Right ventricle myocardium inferior (tissue), 1 donor: Measurements from ENCODE around the gene ASXL1. TPM values are rescaled to one million over a fixed set of nuclear protein-coding genes. Genes with fewer than 3 reads are reported as not detected.
"Not testable (repeated sequence)": the region's sequence is repeated elsewhere in the genome, so short reads cannot be mapped to it uniquely, and the experiment has no call there.

Experiments
- ATAC-seq: fragments of 200-7000 bp; cut with Tn5 transposase; one replicate; pipeline ENCODE4 v1.9.1; 2020; ENCODE audit warnings: mild to moderate bottlenecking, moderate library complexity
- DNase-seq: peaks from one replicate; pipeline ENCODE4 v3.0.0; 2021; ENCODE audit errors: missing footprints
- intact Hi-C: fragments of 100-400 bp; cut with DNase I; formaldehyde crosslinking; loops from one replicate; pipeline ENCODE4 v1.11.0; 2022
- long read RNA-seq: library from polyadenylated mRNA; unstranded; transcript quantifications from one replicate; pipeline ENCODE4 v2.0.0, GENCODE V29; 2021
- total RNA-seq: library from RNA; stranded (reverse); fragmentation: NEBNext Ultra II Directional; extraction: Animal tissue kit (Norgen Biotek cat#: 25700); gene quantifications from one replicate; pipeline ENCODE4 v1.2.1, GENCODE V29; 2021
- donor health status: DM: no; HTN: yes; CAD: no; lungs with severe emphysema.

ASXL1 gene
- 23.1 TPM for total RNA-seq
- long read RNA-seq, partial matches to known transcripts, result 8 of 8 reads
- long read RNA-seq, other reads (novel, unspliced or antisense), result 0 of 8 reads

DNA sequence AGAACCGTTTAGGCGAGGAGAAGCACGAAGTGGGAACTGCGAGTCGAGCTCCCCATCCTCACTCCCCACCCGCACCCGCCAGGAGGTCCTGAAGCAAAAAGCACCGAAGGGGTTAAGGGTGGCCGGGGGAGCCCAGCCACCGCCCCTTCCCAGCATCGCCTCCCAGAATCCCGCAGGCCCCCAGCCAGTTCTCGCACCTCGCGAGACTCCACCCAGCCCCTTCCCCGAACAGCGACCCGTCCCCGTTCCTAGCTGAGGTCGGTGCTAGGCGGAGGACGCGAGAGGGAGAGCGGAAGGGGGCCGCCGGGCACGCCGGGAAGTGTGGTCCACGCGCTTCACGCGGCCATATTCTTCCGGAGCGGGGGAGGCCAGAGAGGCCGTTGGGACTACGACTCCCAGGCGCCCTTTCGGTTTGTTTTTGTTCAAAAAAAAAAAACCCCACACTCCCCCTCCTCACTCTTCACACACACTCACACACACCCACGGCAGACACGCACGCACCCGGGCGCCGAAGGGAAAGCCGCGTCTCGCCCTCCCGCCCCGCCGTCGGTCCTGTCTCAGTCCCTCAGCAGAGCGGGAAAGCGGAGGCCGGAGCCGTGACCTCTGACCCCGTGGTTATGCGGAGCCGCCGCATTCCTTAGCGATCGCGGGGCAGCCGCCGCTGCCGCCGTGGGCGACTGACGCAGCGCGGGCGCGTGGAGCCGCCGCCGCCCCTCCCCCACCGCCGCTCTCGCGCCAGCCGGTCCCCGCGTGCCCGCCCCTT, at the start of gene ASXL1:
Gene ASXL1 (plus strand): TSS at position 463 of the 763 bp plus-strand sequence. CDS start 445 bp downstream, outside the sequence.
- DNase-seq, result peak; percentile 99
- intact Hi-C loops, result loop anchor here (2.0 to 5.0 kb wide), 4 partner anchors 23 to 151 kb away; partner anchors contain the start of genes PLAGL2 and POFUT1
- ATAC-seq, result peak; percentile 97

DNA sequence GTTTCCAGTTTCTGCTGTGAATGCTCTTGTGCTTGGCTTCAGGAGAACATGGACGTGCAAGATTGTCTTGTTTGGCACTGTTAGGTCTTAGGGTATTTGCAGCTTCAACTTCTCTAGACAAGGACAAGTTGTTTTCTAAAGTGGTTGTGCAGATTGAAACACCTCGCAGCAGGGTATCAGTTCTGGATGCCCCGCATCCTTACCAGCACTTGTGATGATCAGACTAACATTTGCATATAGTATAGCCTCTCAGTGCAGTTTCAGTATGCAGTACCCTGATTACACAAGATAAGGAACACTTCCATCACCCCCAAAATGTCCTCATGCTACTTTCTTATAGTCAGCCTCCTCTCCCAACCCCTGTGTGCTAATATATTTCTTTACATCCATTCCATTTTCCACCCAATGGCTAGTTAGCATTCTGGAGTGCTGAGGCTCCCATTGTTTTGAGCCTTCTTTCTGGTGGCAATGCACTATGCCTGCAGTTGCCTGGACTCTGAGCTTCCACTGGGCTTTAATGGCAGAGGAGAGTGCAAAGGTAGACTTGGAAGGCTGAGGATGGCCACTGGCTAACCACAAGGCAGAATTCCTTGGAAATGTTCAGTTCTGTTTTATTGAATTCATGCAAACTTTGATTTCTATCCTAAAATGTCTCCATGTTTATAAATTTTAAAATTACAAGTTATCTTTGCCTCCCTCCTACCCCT, 45.3 kb upstream of the ASXL1 start:
- DNase-seq, result no peak
- no peak for ATAC-seq
- intact Hi-C loops, result no loop called here

DNA sequence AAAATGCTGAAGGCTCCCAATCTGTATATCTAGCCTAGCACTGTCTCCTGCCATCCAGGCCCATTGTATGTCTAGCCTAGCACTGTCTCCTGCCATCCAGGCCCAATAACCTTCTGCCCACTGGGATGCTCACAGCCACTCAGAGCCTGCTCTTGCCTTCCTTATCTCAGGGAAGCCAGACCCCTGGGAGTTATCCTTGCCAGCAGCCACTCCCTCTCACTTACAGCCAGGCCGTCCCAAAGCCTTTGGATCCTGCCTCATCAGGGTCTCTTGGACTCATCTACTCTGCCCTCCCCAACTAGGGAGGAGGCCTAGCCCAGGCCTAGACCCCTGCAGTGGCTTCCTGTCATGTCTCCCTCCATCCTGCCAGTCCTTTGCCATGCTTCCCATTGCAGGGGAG, 43.4 kb upstream of the ASXL1 start:
- intact Hi-C loops, result no loop called here
- ATAC-seq (no peak), DNase-seq (no peak)

DNA sequence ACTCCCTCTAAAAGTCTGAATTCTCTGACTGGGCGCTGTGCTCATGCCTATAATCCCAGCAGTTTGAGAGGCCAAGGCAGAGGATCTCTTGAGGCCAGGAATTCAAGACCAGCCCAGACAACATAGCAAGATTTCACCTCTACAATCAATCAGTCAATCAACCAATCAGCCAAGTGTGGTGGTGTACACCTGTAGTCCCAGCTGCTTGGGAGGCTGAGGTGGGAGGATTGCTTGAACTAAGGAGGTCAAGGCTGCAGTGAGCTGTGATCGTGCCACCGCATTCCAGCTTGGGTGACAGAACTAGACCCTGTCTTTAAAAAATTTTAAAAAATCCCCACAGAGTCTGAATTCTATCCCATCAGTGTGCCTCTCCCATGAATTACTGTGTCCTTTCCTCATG, 42.7 kb upstream of the ASXL1 start:
- intact Hi-C loops, result no loop called here
- DNase-seq (no peak), ATAC-seq (no peak)

DNA sequence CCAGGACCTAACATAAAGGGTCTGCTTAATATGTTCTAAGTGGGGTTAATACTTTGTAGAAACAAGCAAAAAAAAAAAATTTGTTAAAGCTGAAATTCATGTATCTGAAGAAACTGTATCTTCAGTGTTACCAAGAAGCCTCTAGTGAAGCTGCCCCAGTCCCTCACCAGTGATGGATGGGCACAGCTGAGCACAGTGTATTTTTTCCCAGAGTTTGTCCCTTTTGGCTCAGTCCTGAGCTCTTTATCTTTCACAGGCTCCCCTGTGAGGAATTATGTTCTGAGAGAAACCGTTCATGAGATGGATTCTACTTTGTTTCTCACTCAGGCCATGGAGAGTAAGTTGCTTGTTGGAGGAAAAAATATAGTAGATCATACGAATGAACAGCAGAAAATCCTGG, 42.2 kb upstream of the ASXL1 start:
- DNase-seq, result no peak
- intact Hi-C loops, result no loop called here
- no peak for ATAC-seq

DNA sequence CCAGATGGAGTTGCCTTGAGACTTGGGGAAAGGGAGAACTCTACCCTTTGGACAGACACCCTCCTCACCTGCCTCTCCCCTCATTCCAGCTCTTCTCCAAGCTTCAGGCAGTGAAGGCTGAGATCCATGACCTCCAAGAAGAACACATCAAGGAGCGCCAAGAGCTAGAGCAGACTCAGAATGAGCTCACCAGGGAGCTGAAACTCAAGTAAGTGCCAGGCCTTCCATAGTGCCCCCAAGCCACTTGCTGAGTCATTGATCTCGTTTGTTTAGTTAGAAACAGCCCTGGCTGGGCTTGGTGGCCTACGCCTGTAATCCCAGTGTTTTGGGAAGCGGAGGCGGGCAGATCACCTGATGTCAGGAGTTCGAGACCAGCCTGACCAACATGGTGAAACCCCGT, 41.5 kb upstream of the ASXL1 start:
- intact Hi-C loops, result no loop called here
- DNase-seq (no peak), ATAC-seq (no peak)

DNA sequence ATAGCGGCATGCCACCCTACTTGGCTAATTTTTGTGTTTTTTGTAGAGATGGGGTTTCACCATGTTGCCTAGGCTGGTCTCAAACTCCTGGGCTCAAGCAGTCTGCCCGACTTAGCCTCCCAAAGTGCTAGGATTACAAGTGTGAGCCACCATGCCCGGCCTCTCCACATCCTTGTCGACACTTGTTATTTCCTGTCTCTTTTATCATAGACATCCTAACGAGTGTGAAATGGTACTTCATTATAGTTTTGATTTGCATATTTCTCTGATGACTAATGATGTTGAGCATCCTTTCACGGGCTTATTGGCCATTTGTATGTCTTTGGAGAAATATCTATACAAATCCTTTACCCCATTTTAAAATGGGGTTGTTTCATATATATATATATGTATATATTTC, 39.0 kb upstream of the ASXL1 start:
- DNase-seq, result no peak
- ATAC-seq, result no peak
- intact Hi-C loops, result no loop called here

DNA sequence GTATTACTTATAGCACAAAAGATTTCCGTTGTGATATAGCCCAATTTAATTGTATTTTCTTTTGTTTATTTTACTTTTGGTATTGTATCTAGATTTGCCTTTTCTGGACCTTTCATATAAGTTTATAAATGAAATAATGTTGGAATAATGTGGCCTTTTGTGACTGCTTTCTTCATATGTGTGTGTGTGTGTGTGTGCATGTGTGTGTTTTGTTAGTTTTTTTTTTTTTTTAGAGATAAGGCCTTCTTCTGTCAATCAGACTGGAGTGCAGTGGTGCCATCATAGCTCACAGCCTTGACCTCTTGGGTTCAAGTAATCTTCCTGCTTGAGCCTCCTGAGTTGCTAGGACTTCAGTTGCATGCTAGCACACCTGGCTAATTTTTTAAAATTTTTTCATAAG, 37.8 kb upstream of the ASXL1 start:
- ATAC-seq (no peak), DNase-seq (no peak)
- intact Hi-C loops, result no loop called here

DNA sequence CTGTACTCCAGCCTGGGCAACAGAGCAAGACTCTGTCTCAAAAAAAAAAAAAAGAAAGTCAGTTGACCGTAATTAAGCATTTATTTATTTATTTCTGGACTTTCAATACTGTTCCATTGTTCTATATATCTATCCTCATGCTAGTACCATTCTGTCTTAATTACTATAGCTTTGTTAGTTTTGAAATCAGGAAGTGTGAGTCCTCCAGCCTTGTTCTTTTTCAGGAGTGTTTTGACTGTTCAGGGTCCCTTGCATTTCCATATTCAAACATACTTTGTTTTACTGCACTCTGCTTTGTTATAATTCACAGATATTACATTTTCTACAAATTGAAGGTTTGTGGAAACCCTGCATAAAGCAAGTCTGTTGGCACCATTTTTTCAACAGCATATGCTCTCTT, 36.7 kb upstream of the ASXL1 start:
- DNase-seq (no peak), ATAC-seq (no peak)
- intact Hi-C loops, result no loop called here

DNA sequence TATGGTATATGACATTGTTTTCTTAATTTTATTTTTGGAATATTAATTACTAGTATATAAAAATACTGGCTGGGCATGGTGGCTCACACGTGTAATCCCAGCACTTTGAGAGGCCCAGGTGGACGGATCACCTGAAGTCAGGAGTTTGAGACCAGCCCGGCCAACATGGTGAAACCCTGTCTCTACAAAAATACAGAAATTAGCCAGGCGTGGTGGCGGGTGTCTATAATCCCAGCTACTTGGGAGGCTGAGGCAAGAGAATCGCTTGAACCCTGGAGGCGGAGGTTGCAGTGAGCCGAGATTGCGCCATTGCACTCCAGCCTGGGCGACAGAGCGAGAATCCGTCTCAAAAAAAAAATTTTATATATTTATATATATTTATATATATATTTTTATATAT, 35.9 kb upstream of the ASXL1 start:
- intact Hi-C loops, ATAC-seq, DNase-seq: not testable (repeated sequence)

DNA sequence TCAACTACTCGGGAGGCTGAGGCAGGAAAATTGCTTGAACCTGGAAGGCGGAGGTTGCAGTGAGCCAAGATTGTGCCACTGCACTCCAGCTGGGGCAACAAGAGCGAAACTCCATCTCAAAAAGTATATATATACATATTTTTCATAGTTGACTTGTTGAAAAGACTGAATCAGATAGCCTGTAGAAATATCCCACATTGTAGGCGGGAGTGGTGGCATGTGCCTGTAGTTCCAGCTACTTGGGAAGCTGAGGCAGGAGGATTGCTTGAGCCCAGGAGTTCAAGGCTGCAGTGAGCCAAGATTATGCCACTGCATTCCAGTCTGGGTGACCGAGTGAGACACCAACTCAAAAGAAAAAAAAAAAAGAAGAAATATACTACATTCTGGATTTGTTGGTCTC, 34.4 kb upstream of the ASXL1 start:
- intact Hi-C loops, ATAC-seq, DNase-seq: not testable (repeated sequence)

DNA sequence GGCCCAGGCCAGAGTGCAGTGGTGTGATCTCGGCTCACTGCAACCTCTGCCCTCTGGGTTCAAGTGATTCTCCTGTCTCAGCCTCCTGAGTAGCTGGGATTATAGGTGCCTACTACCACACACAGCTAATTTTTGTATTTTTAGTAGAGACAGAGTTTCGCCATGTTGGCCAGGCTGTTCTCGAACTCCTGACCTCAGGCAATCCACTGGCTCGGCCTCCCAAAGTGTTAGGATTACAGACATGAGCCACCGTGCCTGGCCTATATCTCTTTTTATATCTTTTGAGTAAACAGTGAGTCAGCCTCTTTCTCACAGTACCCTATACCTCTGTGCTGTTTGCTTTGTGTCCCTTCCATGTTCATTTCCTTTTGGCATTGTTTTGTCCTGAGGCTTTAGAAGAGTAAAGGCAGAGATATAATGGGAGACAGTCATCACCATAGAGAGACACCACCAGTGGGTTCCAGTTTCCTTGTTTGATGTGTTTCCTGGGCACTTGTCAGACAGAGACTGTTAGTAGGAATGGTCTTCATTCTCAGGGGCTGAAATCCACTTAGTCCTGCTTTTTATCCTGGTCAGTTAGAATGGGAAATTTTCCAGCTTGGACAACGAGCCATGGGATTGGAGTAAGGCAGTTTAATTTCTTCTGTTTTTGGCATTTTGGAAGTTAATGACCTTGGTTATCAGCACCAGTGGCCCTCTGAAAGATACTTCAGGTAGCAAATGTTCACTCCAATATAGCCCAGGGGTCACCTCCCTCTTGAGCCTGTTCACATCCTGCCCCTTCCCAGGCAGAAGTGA, 32.2 kb upstream of the ASXL1 start:
- intact Hi-C loops, result no loop called here
- ATAC-seq, result no peak

DNA sequence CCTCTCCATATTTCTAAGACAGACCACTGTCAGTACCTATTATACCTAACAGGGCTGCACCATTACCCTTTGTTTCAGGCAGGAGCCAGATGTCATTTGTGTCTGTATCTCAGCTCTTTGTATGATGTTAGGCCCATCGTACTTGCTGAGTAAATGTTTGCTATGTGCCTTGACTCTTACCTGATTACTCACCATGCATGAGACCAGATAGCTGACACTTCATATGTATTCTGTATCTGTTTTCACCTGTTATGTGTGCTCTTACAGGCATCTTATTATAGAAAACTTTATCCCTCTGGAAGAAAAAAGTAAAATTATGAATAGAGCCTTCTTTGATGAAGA, 31.7 kb upstream of the ASXL1 start:
- intact Hi-C loops, result no loop called here
- ATAC-seq, result no peak
- DNase-seq, result no peak

More for the DNA sequence above, 32.2 kb upstream of the ASXL1 start:
- no peak for DNase-seq

DNA sequence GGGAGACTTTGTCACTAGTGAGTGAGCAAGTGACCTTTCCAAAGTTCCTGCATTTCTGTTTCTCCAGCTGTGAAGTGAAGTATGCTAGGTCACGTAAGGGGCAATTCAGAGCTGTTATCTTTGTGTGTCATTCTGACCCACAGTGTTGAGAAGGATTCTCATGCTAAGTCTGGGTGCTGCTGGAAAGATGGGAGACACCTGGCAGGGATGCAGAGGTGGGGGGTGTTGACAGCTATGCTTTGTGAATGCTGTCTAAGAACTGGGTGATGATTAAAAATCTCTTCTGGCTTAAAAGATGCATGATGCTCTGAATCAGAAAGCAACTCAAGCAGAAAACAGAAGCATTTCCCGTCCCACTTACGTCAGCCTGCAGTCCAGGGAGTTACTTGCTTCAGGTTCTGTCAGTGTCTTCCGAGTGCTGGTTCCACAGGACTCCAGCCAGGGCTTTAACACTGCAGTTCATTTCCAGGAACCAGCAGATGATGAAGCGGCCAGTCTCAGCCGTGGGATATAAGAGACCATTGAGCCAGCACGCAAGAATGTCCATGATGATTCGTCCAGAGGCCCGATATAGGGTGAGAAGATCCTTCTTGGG, 30.9 kb upstream of the ASXL1 start:
- intact Hi-C loops, result no loop called here
- no peak for ATAC-seq
- no peak for DNase-seq

DNA sequence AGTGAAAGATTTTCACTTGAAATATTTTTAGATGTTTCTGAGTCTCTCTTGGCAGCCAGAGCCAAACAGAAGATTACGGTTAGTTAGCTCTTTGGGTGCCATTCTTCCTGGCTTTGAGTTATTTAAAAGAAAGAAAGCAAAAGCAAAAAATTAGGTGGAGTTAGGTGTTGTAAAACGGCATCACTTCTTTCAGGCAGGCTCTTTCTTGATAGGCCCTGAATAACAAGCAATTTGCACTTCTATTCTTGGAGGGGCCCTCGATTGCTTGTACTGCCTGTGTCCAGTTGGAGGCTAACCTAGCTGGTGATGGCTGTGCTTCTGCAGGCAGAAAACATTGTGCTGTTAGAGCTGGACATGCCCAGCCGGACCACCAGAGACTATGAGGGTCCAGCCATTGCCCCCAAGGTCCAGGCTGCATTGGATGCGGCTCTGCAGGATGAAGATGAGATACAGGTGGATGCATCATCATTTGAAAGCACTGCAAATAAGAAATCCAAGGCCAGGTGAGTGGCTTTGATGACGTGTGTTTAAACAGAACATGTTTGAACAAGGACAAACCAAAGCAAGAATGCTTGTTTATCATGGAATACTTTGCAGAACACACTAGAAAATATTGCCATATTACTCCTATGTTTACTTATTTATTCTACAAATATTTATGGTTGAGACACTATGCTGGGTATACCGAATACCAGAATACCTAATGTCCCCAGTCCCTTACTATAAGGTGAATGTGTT, 28.1 kb upstream of the ASXL1 start:
- ATAC-seq, result no peak
- intact Hi-C loops, result loop anchor here (5.0 kb wide), 2 partner anchors 43 to 123 kb away; partner anchors contain the start of genes PLAGL2 and POFUT1
- no peak for DNase-seq

DNA sequence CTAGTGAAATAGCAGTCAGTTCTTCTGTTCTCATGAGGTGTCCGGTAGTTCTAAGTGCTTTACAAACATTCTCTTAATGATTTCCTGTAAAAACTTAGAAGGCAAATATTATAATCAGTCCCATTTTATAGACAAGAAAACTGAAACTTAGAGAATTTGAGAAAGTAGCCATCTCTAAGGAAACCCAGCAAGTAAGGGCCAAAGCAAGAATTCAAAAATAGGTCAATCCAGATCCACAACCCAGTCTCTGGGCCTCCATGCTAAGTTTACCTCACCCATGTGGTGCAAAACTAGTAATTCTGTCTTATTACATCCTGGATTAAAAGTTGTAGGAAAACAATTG, 27.6 kb upstream of the ASXL1 start:
- DNase-seq (no peak), ATAC-seq (no peak)
- intact Hi-C loops, result loop anchor here (5.0 kb wide), 2 partner anchors 43 to 123 kb away; partner anchors contain the start of genes PLAGL2 and POFUT1

DNA sequence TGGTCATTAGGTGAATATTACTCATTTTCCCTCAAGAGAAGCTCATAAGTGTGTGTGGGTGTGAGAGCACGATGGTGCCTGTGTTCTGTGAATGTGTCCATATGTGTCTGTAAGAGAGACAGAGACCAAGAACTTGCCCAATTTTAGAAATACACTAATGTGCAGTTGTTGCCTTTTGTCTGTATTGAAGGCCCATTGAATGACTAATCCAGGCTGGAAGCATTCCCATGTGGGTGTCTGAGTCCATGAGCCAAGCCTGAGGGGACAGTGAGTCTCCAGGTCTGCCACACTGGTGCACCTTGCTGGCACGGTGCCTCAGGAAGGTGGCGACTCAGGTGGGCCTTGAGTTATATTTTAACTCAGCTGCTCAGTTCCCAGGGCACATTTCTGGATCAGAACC, 25.5 kb upstream of the ASXL1 start:
- intact Hi-C loops, result loop anchor here (5.0 kb wide), 2 partner anchors 45 to 125 kb away; partner anchors contain the start of genes PLAGL2 and POFUT1
- DNase-seq (no peak), ATAC-seq (no peak)
